NK-92 treated with Interleukin-12 subunit alpha and Interleukin-12 subunit beta, amount 100 ng/mL, for 24 hours (cell line): ENCODE measurements around the gene ZBTB17.
"Not testable (repeated sequence)": the region's sequence is repeated elsewhere in the genome, so short reads cannot be mapped to it uniquely, and the experiment has no call there.

Experiments used
- DNase-seq: peaks from one replicate; lab custom pipeline; 2025; lab: John Stamatoyannopoulos, UW

The ZBTB17 gene

DNA sequence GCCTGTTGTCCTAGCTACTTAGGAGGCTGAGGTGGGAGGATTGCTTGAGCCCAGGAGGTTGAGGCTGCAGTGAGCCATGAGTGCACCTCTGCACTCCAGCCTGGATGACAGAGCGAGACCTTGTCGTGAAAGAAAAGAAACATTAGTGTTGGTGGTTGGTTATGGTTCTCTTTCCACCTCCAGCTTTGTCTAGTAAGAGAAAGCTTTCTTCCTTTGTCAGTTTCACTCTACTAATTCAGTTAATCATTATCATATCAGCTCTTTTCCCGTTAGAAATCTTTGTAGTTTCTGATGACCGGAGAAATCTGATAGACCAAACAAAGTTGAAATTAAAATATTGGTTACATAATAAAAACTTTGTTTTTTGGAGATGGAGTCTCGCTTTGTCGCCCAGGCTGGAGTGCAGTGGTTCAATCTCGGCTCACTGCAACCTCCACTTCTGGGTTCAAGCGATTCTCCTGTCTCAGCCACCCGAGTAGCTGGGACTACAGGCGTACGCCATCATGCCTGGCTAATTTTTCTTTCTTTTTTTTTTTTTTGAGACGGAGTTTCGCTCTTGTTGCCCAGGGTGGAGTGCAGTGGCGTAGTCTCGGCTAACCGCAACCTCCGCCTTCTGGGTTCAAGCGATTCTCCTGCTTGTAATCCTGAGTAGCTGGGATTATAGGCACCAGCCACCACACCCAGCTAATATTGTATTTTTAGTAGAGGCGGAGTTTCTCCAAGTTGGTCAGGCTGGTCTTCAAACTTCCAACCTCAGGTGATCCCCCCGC is 78.9 kb downstream of the ZBTB17 start:
- DNase-seq = not testable (repeated sequence)

DNA sequence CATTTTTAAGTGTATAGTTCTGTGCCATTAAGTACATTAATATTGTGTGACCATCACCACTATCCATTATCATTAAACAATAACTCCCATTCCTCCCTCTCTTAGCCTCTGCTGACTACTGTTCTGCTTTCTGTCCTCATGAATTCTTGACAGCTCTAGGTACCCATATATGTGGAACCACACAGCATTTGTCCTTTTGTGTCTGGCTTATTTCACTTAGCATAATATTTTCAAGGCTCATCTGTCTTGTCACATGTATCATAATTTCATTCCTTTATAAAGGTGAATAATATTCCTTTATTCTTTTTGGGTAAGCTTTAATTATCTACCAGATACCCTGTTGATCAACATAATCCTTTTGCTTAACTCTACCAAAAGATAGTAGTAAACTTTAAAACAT is 80.7 kb downstream of the ZBTB17 start:
- no peak for DNase-seq

- not testable (repeated sequence) for DNase-seq
Observed at GRCh38 chr1:15892857-15893599, 82.9 kb downstream of the ZBTB17 start.
